Endothelial cell of umbilical vein (primary cell): Measurements from ENCODE around the gene VRK2. TPM values are rescaled to one million over a fixed set of nuclear protein-coding genes. Genes with fewer than 3 reads are reported as not detected.

Experiments
- BruUV-seq: library from RNA; stranded (reverse); fragments of 400-500 nt; replicated peaks from 2 replicates; lab custom pipeline; 2021; lab: Mats Ljungman, UMichigan
- CTCF ChIA-PET: fragments of 300-600, 350-600 bp; sonication (Branson Sonifier 250); formaldehyde crosslinking; loops from one replicate; lab custom pipeline; 2021; ENCODE audit warnings: antibody characterized with exemption, inconsistent platforms; lab: Charles Lee
- POLR2A ChIA-PET: fragments of 300-600, 350-600 bp; sonication (Branson Sonifier 250); formaldehyde crosslinking; loops from one replicate; lab custom pipeline; 2021; ENCODE audit warnings: antibody characterized with exemption, inconsistent platforms; lab: Charles Lee
- DNase-seq: peaks from one replicate; pipeline ENCODE4 v3.0.0-alpha.2; 2011; ENCODE audit warnings: low read depth, low spot score
- FAIRE-seq: peaks from 2 replicates; lab custom pipeline; 2011; peaks lifted over from hg19 to GRCh38; lab: Jason Lieb, UNC
- H2AFZ ChIP-seq: 2 replicates; pipeline ENCODE4 v1.6.0; 2012; ENCODE audit warnings: low read depth, low read length, control low read depth, inconsistent platforms
- H3K27ac ChIP-seq: 2 replicates; pipeline ENCODE4 v1.5.1; 2011; ENCODE audit warnings: low read depth, mild to moderate bottlenecking, control low read depth, low read length, moderate library complexity; ENCODE audit not compliant: insufficient read depth
- H3K27me3 ChIP-seq, 2 experiments: 2 replicates each; pipeline versions ENCODE4 v1.6.0 to v1.6.1; 2011; ENCODE audit warnings: low read length in 2 of 2, mixed read lengths in 1 of 2; ENCODE audit not compliant: control insufficient read depth in 2 of 2, insufficient read depth in 2 of 2
- H3K36me3 ChIP-seq, 2 experiments: 2 replicates in 1 of 2; 3 replicates in 1 of 2; pipeline ENCODE4 v1.5.1; 2011; ENCODE audit warnings: low read length in 2 of 2, mild to moderate bottlenecking in 1 of 2, moderate library complexity in 1 of 2; ENCODE audit not compliant: control insufficient read depth in 2 of 2, insufficient read depth in 2 of 2; ENCODE audit errors: extremely low read depth in 1 of 2
- H3K4me1 ChIP-seq: 3 replicates; pipeline ENCODE4 v1.5.1; 2011; ENCODE audit warnings: mild to moderate bottlenecking, low read length; ENCODE audit not compliant: control insufficient read depth, insufficient read depth; ENCODE audit errors: extremely low read depth
- H3K4me2 ChIP-seq: 2 replicates; pipeline ENCODE4 v1.6.1; 2011; ENCODE audit warnings: low read length, control low read depth, mixed read lengths; ENCODE audit not compliant: insufficient read depth
- H3K4me3 ChIP-seq, 3 experiments: fragments of 200-600 bp in 1 of 3; sonication (generic), shearing (Covaris generic) in 1 of 3; replicated peaks in 1 of 3; 2 replicates each; pipeline ENCODE4 v1.5.1; 2011 to 2016; ENCODE audit warnings: control low read depth in 3 of 3, low read length in 3 of 3, mild to moderate bottlenecking in 2 of 3, inconsistent platforms in 1 of 3, low read depth in 1 of 3, moderate library complexity in 1 of 3; ENCODE audit not compliant: insufficient read depth in 1 of 3
- H3K79me2 ChIP-seq: 2 replicates; pipeline ENCODE4 v1.6.0; 2012; ENCODE audit warnings: low read length, inconsistent platforms; ENCODE audit not compliant: control insufficient read depth, insufficient read depth
- H3K9ac ChIP-seq: replicated peaks from 2 replicates; pipeline ENCODE3; 2011; ENCODE audit warnings: low read length, control low read depth; ENCODE audit not compliant: insufficient read depth; ENCODE audit errors: extremely low read depth
- H3K9me1 ChIP-seq: replicated peaks from 3 replicates; pipeline ENCODE4 v1.6.0; 2011; ENCODE audit warnings: mild to moderate bottlenecking, low read length; ENCODE audit not compliant: control insufficient read depth, insufficient read depth; ENCODE audit errors: extremely low read depth
- H3K9me3 ChIP-seq: replicated peaks from 2 replicates; pipeline ENCODE4 v1.5.1; 2012; ENCODE audit warnings: low read length, inconsistent platforms; ENCODE audit not compliant: control insufficient read depth, insufficient read depth
- H4K20me1 ChIP-seq: replicated peaks from 2 replicates; pipeline ENCODE3; 2011; ENCODE audit warnings: mild to moderate bottlenecking, low read length; ENCODE audit not compliant: control insufficient read depth, insufficient read depth; ENCODE audit errors: extremely low read depth
- EZH2 ChIP-seq: IDR thresholded peaks from 2 replicates; pipeline ENCODE4 v1.6.1; 2012; ENCODE audit warnings: borderline replicate concordance, low read depth, mild to moderate bottlenecking, moderate library complexity, low read length, inconsistent platforms; ENCODE audit not compliant: severe bottlenecking
- FOS ChIP-seq: IDR thresholded peaks from 2 replicates; pipeline ENCODE4 v1.6.1; 2011; ENCODE audit warnings: mild to moderate bottlenecking, low read length, moderate library complexity, borderline replicate concordance; ENCODE audit not compliant: insufficient read depth
- GATA2 ChIP-seq: IDR thresholded peaks from 2 replicates; pipeline ENCODE4 v1.7.0; 2011; ENCODE audit warnings: low read depth, mild to moderate bottlenecking, moderate library complexity, mixed read lengths, low read length; ENCODE audit not compliant: insufficient read length, insufficient read depth
- MAX ChIP-seq: IDR thresholded peaks from 2 replicates; pipeline ENCODE4 v1.6.1; 2011; ENCODE audit not compliant: insufficient read depth, insufficient read length
- POLR2AphosphoS5 ChIP-seq: IDR thresholded peaks from 2 replicates; pipeline ENCODE4 v1.6.1; 2012; ENCODE audit warnings: low read depth, mild to moderate bottlenecking, control low read depth, low read length, moderate library complexity; ENCODE audit not compliant: insufficient read depth
- dilution Hi-C: fragments of 300-500 bp; cut with MboI; formaldehyde crosslinking; loops from one replicate; pipeline ENCODE4 v1.15.0; 2019; ENCODE audit warnings: low sequenced_read_pairs; ENCODE audit not compliant: extremely low pct_ligation_motif_present
- intact Hi-C: fragments of 100-400 bp; cut with micrococcal nuclease; formaldehyde crosslinking; loops from one replicate; pipeline ENCODE4 v1.10.0; 2022
- polyA plus RNA-seq, 4 experiments: library from polyadenylated mRNA; depleted of rRNA in 3 of 4; stranded (reverse) in 3 of 4; unstranded in 1 of 4; fragments of >200 nt; gene quantifications; 2 replicates each; pipeline versions ENCODE4 v1.2.1 to v1.2.3, GENCODE V29; 2011 to 2012; ENCODE audit warnings: missing spikeins in 1 of 4
- total RNA-seq: library from RNA; stranded (reverse); gene quantifications from 2 replicates; pipeline ENCODE4 v1.2.3, GENCODE V29; 2021

VRK2 gene
- total and polyA plus RNA-seq, 2 donors (not counting 3 experiments of a cell fraction or from before 2014, with no cell fraction given): 11.2 to 35.2 TPM

GRCh38 chr2:58180635-58181034 lies 134.0 kb downstream of the VRK2 start:
- no peak overlapping the region for H3K27ac ChIP-seq
- POLR2A ChIA-PET: no interaction called here
- H3K79me2 ChIP-seq: no peaks in the 10 kb centered on the region
- peaks cover 2% of the 10 kb centered on the region for H3K9me1 ChIP-seq
- dilution Hi-C loops (no loop called here), intact Hi-C loops (no loop called here)
- H3K9me3 ChIP-seq: no peaks in the 10 kb centered on the region
- no peaks in the 10 kb centered on the region for H3K4me1 ChIP-seq
- CTCF ChIA-PET: no interaction called here
- BruUV-seq: no TSS peak
- H3K4me3 ChIP-seq: no peak overlapping the region
- H2AFZ ChIP-seq: no peak overlapping the region
- no peak for TF ChIP-seq FOS
- no peak for TF ChIP-seq EZH2
- TF ChIP-seq GATA2: no peak
- no peak for TF ChIP-seq MAX
- H4K20me1 ChIP-seq: no peaks in the 10 kb centered on the region
- H3K36me3 ChIP-seq: no peaks in the 10 kb centered on the region
- H3K4me2 ChIP-seq: no peak overlapping the region
- H3K27me3 ChIP-seq: no peaks in the 10 kb centered on the region
- FAIRE-seq: no peak
- DNase-seq: no peak
- no peak overlapping the region for H3K9ac ChIP-seq

- H3K27me3 ChIP-seq: no peaks in the 10 kb centered on the region
- CTCF ChIA-PET: no interaction called here
- no TSS peak for BruUV-seq
- intact Hi-C loops: no loop called here
- POLR2A ChIA-PET: no interaction called here
- H3K4me1 ChIP-seq: no peaks in the 10 kb centered on the region
- H2AFZ ChIP-seq: no peak overlapping the region
- H3K4me3 ChIP-seq: no peak overlapping the region
- no peak overlapping the region for H3K4me2 ChIP-seq
- dilution Hi-C loops: no loop called here
- TF ChIP-seq POLR2AphosphoS5 (no peak), EZH2 (no peak), GATA2 (no peak), FOS (no peak)
- H3K79me2 ChIP-seq: no peaks in the 10 kb centered on the region
- no peak overlapping the region for H3K27ac ChIP-seq
- peaks cover 2% of the 10 kb centered on the region for H3K9me1 ChIP-seq
- H3K9me3 ChIP-seq: no peaks in the 10 kb centered on the region
- H3K9ac ChIP-seq: no peak overlapping the region
- no peak for FAIRE-seq
- H3K36me3 ChIP-seq: no peaks in the 10 kb centered on the region
- no peaks in the 10 kb centered on the region for H4K20me1 ChIP-seq
- DNase-seq: no peak
These were observed 135.9 kb downstream of the VRK2 start for GRCh38 chr2:58182527-58182926.
